Body of pancreas (tissue), 4 donors: ENCODE results near the gene SPIN3.

Experiments
- CTCF ChIP-seq, 7 experiments: fragments of 450-650 bp in 4 of 7; fragments of 200-600 bp in 3 of 7; sonication (generic) in 3 of 7; IDR thresholded peaks; one replicate each; pipeline ENCODE4 v1.5.1; 2016 to 2019; ENCODE audit warnings: antibody characterized with exemption in 7 of 7
- POLR2A ChIP-seq, 3 donors: fragments of 450-650 bp; IDR thresholded peaks; one replicate each; pipeline ENCODE4 v1.6.1; 2016; ENCODE audit warnings: antibody characterized with exemption in 3 of 3, mild to moderate bottlenecking in 2 of 3

GRCh38 chrX:57044245-57044644 lies 48.9 kb upstream of the SPIN3 start:
- TF ChIP-seq POLR2A (IDR thresholded peaks at IDR 0.05) (no peak), CTCF (IDR thresholded peaks at IDR 0.05) (no peak)
